ENCODE measurements around the gene WDR45B.

- TF ChIP-seq CTCF (conservative IDR thresholded peaks at IDR 0.05; ENCODE audit: low read length) (no peak), EZH2phosphoT487 (IDR thresholded peaks at IDR 0.05; ENCODE audit: borderline replicate concordance, low read depth, low read length) (no peak)
Measured at GRCh38 chr17:82604532-82604931, 43.7 kb downstream of the WDR45B start.
